GM23338 (cell line): ENCODE measurements around the gene FGGY. TPM values are rescaled to one million over a fixed set of nuclear protein-coding genes. Genes with fewer than 3 reads are reported as not detected.

Experiments
- ATAC-seq: fragments of 200-7000 bp; cut with Tn5 transposase; 3 replicates; pipeline ENCODE4 v1.9.1; 2020
- DNase-seq: peaks from one replicate; pipeline ENCODE4 v3.0.0-alpha.2; 2015; ENCODE audit warnings: low spot score
- H2AFZ ChIP-seq: fragments of 200-600 bp; sonication (generic); 2 replicates; pipeline ENCODE4 v1.8.0; 2016; ENCODE audit warnings: antibody characterized with exemption, mild to moderate bottlenecking, moderate library complexity
- H3F3A ChIP-seq: fragments of 200-600 bp; sonication (generic); replicated peaks from 2 replicates; pipeline ENCODE4 v1.8.0; 2017; ENCODE audit warnings: antibody characterized with exemption, mixed run types, low read depth
- H3K27ac ChIP-seq: fragments of 200-600 bp; sonication (generic); 2 replicates; pipeline ENCODE4 v1.6.1; 2016; ENCODE audit warnings: low read depth
- H3K27me3 ChIP-seq: fragments of 200-600 bp; sonication (generic); 2 replicates; pipeline ENCODE4 v1.8.0; 2016; ENCODE audit warnings: mild to moderate bottlenecking, mixed run types, moderate library complexity; ENCODE audit not compliant: insufficient read depth
- H3K36me3 ChIP-seq: fragments of 200-600 bp; sonication (generic); 2 replicates; pipeline ENCODE4 v1.8.0; 2016; ENCODE audit warnings: mild to moderate bottlenecking; ENCODE audit not compliant: insufficient read depth
- H3K4me1 ChIP-seq: fragments of 200-600 bp; sonication (generic); 2 replicates; pipeline ENCODE4 v1.8.0; 2016; ENCODE audit warnings: mild to moderate bottlenecking, moderate library complexity; ENCODE audit not compliant: insufficient read depth
- H3K4me2 ChIP-seq: fragments of 200-600 bp; sonication (generic); 2 replicates; pipeline ENCODE4 v1.7.1; 2017; ENCODE audit warnings: mixed run types
- H3K4me3 ChIP-seq: fragments of 200-600 bp; sonication (generic); 2 replicates; pipeline ENCODE4 v1.6.1; 2016; ENCODE audit warnings: mixed run types
- H3K79me2 ChIP-seq: fragments of 200-600 bp; sonication (generic); replicated peaks from 2 replicates; pipeline ENCODE4 v1.8.0; 2017; ENCODE audit warnings: mild to moderate bottlenecking; ENCODE audit not compliant: insufficient read depth
- H3K9me2 ChIP-seq: fragments of 200-600 bp; sonication (generic); 2 replicates; pipeline ENCODE4 v1.8.0; 2017; ENCODE audit not compliant: insufficient read depth
- H4K20me1 ChIP-seq: fragments of 200-600 bp; sonication (generic); replicated peaks from 2 replicates; pipeline ENCODE4 v1.8.0; 2017; ENCODE audit warnings: mild to moderate bottlenecking; ENCODE audit not compliant: insufficient read depth
- H3K27ac Mint-ChIP-seq: 2 replicates; pipeline ENCODE4 v1.8.0; 2020; ENCODE audit warnings: inconsistent platforms, mild to moderate bottlenecking, moderate library complexity, mixed read lengths
- H3K27me3 Mint-ChIP-seq: 3 replicates; pipeline ENCODE4 v1.8.0; 2022; ENCODE audit warnings: low read depth, mild to moderate bottlenecking, moderate library complexity, mixed read lengths, inconsistent platforms; ENCODE audit not compliant: insufficient read depth, poor library complexity
- H3K36me3 Mint-ChIP-seq: 3 replicates; pipeline ENCODE4 v1.8.0; 2021; ENCODE audit warnings: low read depth, mild to moderate bottlenecking, inconsistent platforms, moderate library complexity, mixed read lengths
- H3K4me1 Mint-ChIP-seq: 3 replicates; pipeline ENCODE4 v1.8.0; 2020; ENCODE audit warnings: mild to moderate bottlenecking, inconsistent platforms, mixed read lengths
- H3K4me3 Mint-ChIP-seq: 3 replicates; pipeline ENCODE4 v1.8.0; 2021; ENCODE audit warnings: moderate library complexity, mild to moderate bottlenecking, inconsistent platforms, mixed read lengths
- H3K9me3 Mint-ChIP-seq: 3 replicates; pipeline ENCODE4 v1.8.0; 2020; ENCODE audit warnings: moderate library complexity, mild to moderate bottlenecking, inconsistent platforms, mixed read lengths
- CREB1 ChIP-seq: fragments of 250-450 bp; sonication (Bioruptor Pico); IDR thresholded peaks from 2 replicates; pipeline ENCODE4 v1.5.0; 2020; ENCODE audit warnings: low read depth, mild to moderate bottlenecking, moderate library complexity
- ETS1 ChIP-seq: IDR thresholded peaks from 2 replicates; pipeline ENCODE4 v1.6.1; 2016; ENCODE audit warnings: antibody characterized with exemption
- EZH2 ChIP-seq: fragments of 200-600 bp; sonication (generic); IDR thresholded peaks from one replicate; pipeline ENCODE4 v1.8.0; 2017; ENCODE audit warnings: antibody characterized with exemption, mild to moderate bottlenecking, low read depth; ENCODE audit not compliant: unreplicated experiment
- EZH2phosphoT487 ChIP-seq: fragments of 200-600 bp; sonication (generic); IDR thresholded peaks from one replicate; pipeline ENCODE4 v1.8.1; 2018; ENCODE audit warnings: antibody characterized with exemption; ENCODE audit not compliant: unreplicated experiment
- JUNB ChIP-seq: IDR thresholded peaks from one replicate; pipeline ENCODE4 v1.6.1; 2016; ENCODE audit warnings: antibody characterized with exemption; ENCODE audit not compliant: unreplicated experiment
- NANOG ChIP-seq: IDR thresholded peaks from 2 replicates; pipeline ENCODE4 v1.6.1; 2016; ENCODE audit warnings: antibody characterized with exemption, borderline replicate concordance
- POLR2AphosphoS5 ChIP-seq: IDR thresholded peaks from 2 replicates; pipeline ENCODE4 v1.6.1; 2016; ENCODE audit warnings: antibody characterized with exemption, low read depth
- STAT1 ChIP-seq: IDR thresholded peaks from one replicate; pipeline ENCODE4 v1.6.1; 2016; ENCODE audit warnings: antibody characterized with exemption; ENCODE audit not compliant: unreplicated experiment
- ZNF114 ChIP-seq: fragments of 250-450 bp; sonication (Bioruptor Pico); IDR thresholded peaks from 2 replicates; pipeline ENCODE4 v1.5.0; 2020; ENCODE audit warnings: mild to moderate bottlenecking, moderate library complexity
- ZNF331 ChIP-seq: fragments of 250-450 bp; sonication (Bioruptor Pico); IDR thresholded peaks from 2 replicates; pipeline ENCODE4 v1.5.0; 2020; ENCODE audit warnings: low read depth, mild to moderate bottlenecking, moderate library complexity
- ZNF462 ChIP-seq: fragments of 250-450 bp; sonication (Bioruptor Pico); IDR thresholded peaks from 2 replicates; pipeline ENCODE4 v1.5.0; 2020; ENCODE audit warnings: mild to moderate bottlenecking, moderate library complexity
- polyA plus RNA-seq: library from polyadenylated mRNA; unstranded; fragments of >200 nt; fragmentation: Nextera tagmentation; extraction: Ambion mirVana; gene quantifications from 2 replicates; pipeline ENCODE4 v1.2.1, GENCODE V29; 2016
- total RNA-seq: library from RNA; depleted of rRNA; stranded (reverse); fragments of >200 nt; shearing (Covaris generic); gene quantifications from 2 replicates; pipeline ENCODE4 v1.2.3, GENCODE V29; 2014
- TF ChIP-seq, protein P1 (sequence below): IDR thresholded peaks from one replicate; pipeline ENCODE4 v1.6.1; 2018; ENCODE audit warnings: antibody characterized with exemption; ENCODE audit not compliant: unreplicated experiment
- TF ChIP-seq, protein P2 (sequence below), 2 experiments: fragments of 200-600 bp in 1 of 2; sonication (generic) in 1 of 2; conservative IDR thresholded peaks; 2 replicates each; pipeline versions ENCODE4 v1.5.1 to v1.6.1; 2016 to 2017; ENCODE audit warnings: antibody characterized with exemption in 2 of 2, low read depth in 2 of 2, mild to moderate bottlenecking in 2 of 2, moderate library complexity in 1 of 2

Gene FGGY
- total and polyA plus RNA-seq, 2 experiments from 2014 or later, result 10.9 to 21.4 TPM

DNA sequence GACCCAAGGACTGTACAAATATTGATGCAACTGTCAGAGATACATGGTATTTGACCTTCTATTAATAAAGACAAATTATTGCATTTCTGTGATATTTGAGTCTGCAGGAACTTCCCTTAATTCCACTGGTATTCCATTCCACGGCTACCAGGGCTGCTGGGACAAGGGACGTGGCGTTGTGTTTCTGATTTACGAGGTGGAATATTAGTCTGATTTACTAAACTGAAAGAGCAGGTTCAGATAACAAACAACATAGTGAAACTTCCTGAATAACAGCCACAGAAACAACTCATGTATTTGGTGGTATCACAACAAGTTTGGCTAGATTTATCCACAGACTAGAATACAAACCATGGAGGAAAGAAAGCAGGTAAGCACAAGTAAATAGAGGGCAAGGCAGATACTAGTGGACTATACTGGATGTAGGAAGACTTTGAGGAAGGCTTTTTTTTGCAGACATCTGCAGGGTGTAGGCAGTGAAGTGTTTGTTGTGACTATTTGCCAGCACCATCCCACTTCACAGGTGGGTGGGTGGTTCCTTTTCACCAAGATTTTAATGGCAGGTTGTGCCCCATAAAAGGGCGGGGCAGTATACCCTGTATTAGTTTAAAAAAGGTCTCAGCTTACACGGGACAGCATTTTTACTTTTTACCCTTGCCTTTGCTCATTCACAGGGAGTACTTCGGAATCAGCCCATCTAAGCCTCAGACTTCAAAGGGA is 100.4 kb downstream of the FGGY start:
- Mint-ChIP-seq H3K4me3 (no peak overlapping the region), H3K4me1 (peaks cover 30% of the 10 kb centered on the region), H3K36me3 (no peaks in the 10 kb centered on the region), H3K9me3 (no peaks in the 10 kb centered on the region), H3K27ac (no peak overlapping the region), H3K27me3 (no peaks in the 10 kb centered on the region)
- H3K79me2 ChIP-seq, result no peaks in the 10 kb centered on the region
- H3K4me2 ChIP-seq, result no peak overlapping the region
- H4K20me1 ChIP-seq, result no peaks in the 10 kb centered on the region
- H3K27ac ChIP-seq, result no peak overlapping the region
- H2AFZ ChIP-seq, result no peak overlapping the region
- no peak for ATAC-seq
- H3F3A ChIP-seq, result no peaks in the 10 kb centered on the region
- H3K9me2 ChIP-seq, result no peaks in the 10 kb centered on the region
- H3K4me3 ChIP-seq, result no peak overlapping the region
- H3K4me1 ChIP-seq, result peaks cover 30% of the 10 kb centered on the region
- H3K27me3 ChIP-seq, result no peaks in the 10 kb centered on the region
- H3K36me3 ChIP-seq, result no peaks in the 10 kb centered on the region
- DNase-seq, result no peak
- no peak for TF ChIP-seq POLR2AphosphoS5
- TF ChIP-seq ZNF114 (CRISPR knock-in tag), result no peak
- TF ChIP-seq, protein P1, sequence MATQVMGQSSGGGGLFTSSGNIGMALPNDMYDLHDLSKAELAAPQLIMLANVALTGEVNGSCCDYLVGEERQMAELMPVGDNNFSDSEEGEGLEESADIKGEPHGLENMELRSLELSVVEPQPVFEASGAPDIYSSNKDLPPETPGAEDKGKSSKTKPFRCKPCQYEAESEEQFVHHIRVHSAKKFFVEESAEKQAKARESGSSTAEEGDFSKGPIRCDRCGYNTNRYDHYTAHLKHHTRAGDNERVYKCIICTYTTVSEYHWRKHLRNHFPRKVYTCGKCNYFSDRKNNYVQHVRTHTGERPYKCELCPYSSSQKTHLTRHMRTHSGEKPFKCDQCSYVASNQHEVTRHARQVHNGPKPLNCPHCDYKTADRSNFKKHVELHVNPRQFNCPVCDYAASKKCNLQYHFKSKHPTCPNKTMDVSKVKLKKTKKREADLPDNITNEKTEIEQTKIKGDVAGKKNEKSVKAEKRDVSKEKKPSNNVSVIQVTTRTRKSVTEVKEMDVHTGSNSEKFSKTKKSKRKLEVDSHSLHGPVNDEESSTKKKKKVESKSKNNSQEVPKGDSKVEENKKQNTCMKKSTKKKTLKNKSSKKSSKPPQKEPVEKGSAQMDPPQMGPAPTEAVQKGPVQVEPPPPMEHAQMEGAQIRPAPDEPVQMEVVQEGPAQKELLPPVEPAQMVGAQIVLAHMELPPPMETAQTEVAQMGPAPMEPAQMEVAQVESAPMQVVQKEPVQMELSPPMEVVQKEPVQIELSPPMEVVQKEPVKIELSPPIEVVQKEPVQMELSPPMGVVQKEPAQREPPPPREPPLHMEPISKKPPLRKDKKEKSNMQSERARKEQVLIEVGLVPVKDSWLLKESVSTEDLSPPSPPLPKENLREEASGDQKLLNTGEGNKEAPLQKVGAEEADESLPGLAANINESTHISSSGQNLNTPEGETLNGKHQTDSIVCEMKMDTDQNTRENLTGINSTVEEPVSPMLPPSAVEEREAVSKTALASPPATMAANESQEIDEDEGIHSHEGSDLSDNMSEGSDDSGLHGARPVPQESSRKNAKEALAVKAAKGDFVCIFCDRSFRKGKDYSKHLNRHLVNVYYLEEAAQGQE, result no peak
- TF ChIP-seq NANOG, result no peak
- no peak for TF ChIP-seq EZH2phosphoT487
- no peak for TF ChIP-seq JUNB
- no peak for TF ChIP-seq CREB1 (CRISPR knock-in tag)
- TF ChIP-seq, protein P2, sequence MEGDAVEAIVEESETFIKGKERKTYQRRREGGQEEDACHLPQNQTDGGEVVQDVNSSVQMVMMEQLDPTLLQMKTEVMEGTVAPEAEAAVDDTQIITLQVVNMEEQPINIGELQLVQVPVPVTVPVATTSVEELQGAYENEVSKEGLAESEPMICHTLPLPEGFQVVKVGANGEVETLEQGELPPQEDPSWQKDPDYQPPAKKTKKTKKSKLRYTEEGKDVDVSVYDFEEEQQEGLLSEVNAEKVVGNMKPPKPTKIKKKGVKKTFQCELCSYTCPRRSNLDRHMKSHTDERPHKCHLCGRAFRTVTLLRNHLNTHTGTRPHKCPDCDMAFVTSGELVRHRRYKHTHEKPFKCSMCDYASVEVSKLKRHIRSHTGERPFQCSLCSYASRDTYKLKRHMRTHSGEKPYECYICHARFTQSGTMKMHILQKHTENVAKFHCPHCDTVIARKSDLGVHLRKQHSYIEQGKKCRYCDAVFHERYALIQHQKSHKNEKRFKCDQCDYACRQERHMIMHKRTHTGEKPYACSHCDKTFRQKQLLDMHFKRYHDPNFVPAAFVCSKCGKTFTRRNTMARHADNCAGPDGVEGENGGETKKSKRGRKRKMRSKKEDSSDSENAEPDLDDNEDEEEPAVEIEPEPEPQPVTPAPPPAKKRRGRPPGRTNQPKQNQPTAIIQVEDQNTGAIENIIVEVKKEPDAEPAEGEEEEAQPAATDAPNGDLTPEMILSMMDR (conservative IDR thresholded peaks at IDR 0.05; ENCODE audit: low read depth in 2 of 2), result no peak
- no peak for TF ChIP-seq STAT1
- TF ChIP-seq ZNF462, result no peak
- TF ChIP-seq ZNF331 (CRISPR knock-in tag), result no peak
- no peak for TF ChIP-seq EZH2
- TF ChIP-seq ETS1, result no peak
